HEK293 (cell line): Measurements from ENCODE around the gene GNB3.
"Not testable (repeated sequence)": the region's sequence is repeated elsewhere in the genome, so short reads cannot be mapped to it uniquely, and the experiment has no call there.

Source experiments
- CTCF ChIA-PET: fragments of 350-600 bp; formaldehyde crosslinking; extraction: SDS; loops from one replicate; lab custom pipeline; 2021; ENCODE audit warnings: antibody characterized with exemption; lab: Yijun Ruan, JAX
- POLR2A ChIA-PET: fragments of 300-600 bp; formaldehyde crosslinking; extraction: SDS; loops from one replicate; lab custom pipeline; 2020; ENCODE audit warnings: antibody characterized with exemption, inconsistent platforms; lab: Yijun Ruan, JAX
- H3K27ac ChIP-seq: fragments of 200-500 bp; sonication (Bioruptor generic); 2 replicates; pipeline ENCODE4 v1.5.1; 2014; ENCODE audit warnings: low read depth, low read length, control low read depth, inconsistent platforms; ENCODE audit errors: extremely low read depth
- H3K36me3 ChIP-seq, 2 experiments: fragments of 200-500 bp in 1 of 2; sonication (Bioruptor generic) in 1 of 2; 1 replicate in 1 of 2; 2 replicates in 1 of 2; pipeline ENCODE4 v1.5.1; 2014 to 2017; ENCODE audit warnings: inconsistent platforms in 2 of 2, low read length in 2 of 2; ENCODE audit not compliant: control insufficient read depth in 2 of 2, insufficient read depth in 1 of 2
- H3K4me1 ChIP-seq: fragments of 200-500 bp; sonication (Bioruptor generic); 2 replicates; pipeline ENCODE4 v1.5.1; 2014; ENCODE audit warnings: mild to moderate bottlenecking, low read length, inconsistent platforms; ENCODE audit not compliant: control insufficient read depth, insufficient read depth
- H3K4me3 ChIP-seq: 2 replicates; pipeline ENCODE4 v1.5.1; 2011; ENCODE audit warnings: low read depth, mild to moderate bottlenecking, control low read depth, low read length, moderate library complexity
- H3K9me3 ChIP-seq: fragments of 200-500 bp; sonication (Bioruptor generic); 2 replicates; pipeline ENCODE4 v1.5.1; 2014; ENCODE audit warnings: low read depth, low read length, inconsistent platforms; ENCODE audit not compliant: control insufficient read depth, insufficient read depth
- KLF1 ChIP-seq: fragments of 450-650 bp; formaldehyde crosslinking; IDR thresholded peaks from 2 replicates; pipeline ENCODE4 v1.5.1; 2016; ENCODE audit warnings: missing biosample characterization, missing genetic modification characterization
- KLF10 ChIP-seq: fragments of 450-650 bp; IDR thresholded peaks from 2 replicates; pipeline ENCODE4 v1.5.1; 2018; ENCODE audit warnings: missing biosample characterization, mild to moderate bottlenecking, missing genetic modification characterization
- KLF8 ChIP-seq: fragments of 450-650 bp; formaldehyde crosslinking; IDR thresholded peaks from 2 replicates; pipeline ENCODE4 v1.5.1; 2016; ENCODE audit warnings: missing biosample characterization, missing genetic modification characterization
- PRDM6 ChIP-seq: fragments of 450-650 bp; formaldehyde crosslinking; IDR thresholded peaks from 2 replicates; pipeline ENCODE4 v1.5.1; 2017; ENCODE audit warnings: missing biosample characterization, missing genetic modification characterization
- SP3 ChIP-seq: fragments of 450-650 bp; formaldehyde crosslinking; IDR thresholded peaks from 2 replicates; pipeline ENCODE4 v1.5.1; 2016; ENCODE audit warnings: missing biosample characterization, missing genetic modification characterization
- YY1 ChIP-seq: fragments of 450-650 bp; formaldehyde crosslinking; IDR thresholded peaks from 2 replicates; pipeline ENCODE4 v1.5.1; 2018; ENCODE audit warnings: missing biosample characterization, missing genetic modification characterization
- ZBTB17 ChIP-seq: fragments of 450-650 bp; formaldehyde crosslinking; IDR thresholded peaks from 2 replicates; pipeline ENCODE4 v1.5.1; 2016; ENCODE audit warnings: missing biosample characterization, missing genetic modification characterization
- ZIC2 ChIP-seq: fragments of 450-650 bp; formaldehyde crosslinking; IDR thresholded peaks from 2 replicates; pipeline ENCODE4 v1.5.1; 2016; ENCODE audit warnings: missing biosample characterization, missing genetic modification characterization
- ZNF121 ChIP-seq: fragments of 450-650 bp; formaldehyde crosslinking; IDR thresholded peaks from 2 replicates; pipeline ENCODE4 v1.5.1; 2016; ENCODE audit warnings: missing biosample characterization, missing genetic modification characterization
- ZNF132 ChIP-seq: fragments of 450-650 bp; formaldehyde crosslinking; IDR thresholded peaks from 2 replicates; pipeline ENCODE4 v1.5.1; 2017; ENCODE audit warnings: missing biosample characterization, missing genetic modification characterization, borderline replicate concordance
- ZNF19 ChIP-seq: fragments of 450-650 bp; formaldehyde crosslinking; IDR thresholded peaks from 2 replicates; pipeline ENCODE4; 2016; ENCODE audit warnings: missing biosample characterization, missing genetic modification characterization, low read depth
- ZNF202 ChIP-seq: fragments of 450-650 bp; formaldehyde crosslinking; IDR thresholded peaks from 2 replicates; pipeline ENCODE4 v1.5.1; 2016; ENCODE audit warnings: missing biosample characterization, missing genetic modification characterization, borderline replicate concordance
- ZNF362 ChIP-seq: fragments of 450-650 bp; formaldehyde crosslinking; IDR thresholded peaks from 2 replicates; pipeline ENCODE4 v1.5.1; 2016; ENCODE audit warnings: missing biosample characterization, missing genetic modification characterization
- ZNF621 ChIP-seq: fragments of 450-650 bp; formaldehyde crosslinking; IDR thresholded peaks from 2 replicates; pipeline ENCODE4 v1.5.1; 2017; ENCODE audit warnings: missing biosample characterization, missing genetic modification characterization
- ZNF639 ChIP-seq: fragments of 450-650 bp; formaldehyde crosslinking; IDR thresholded peaks from 2 replicates; pipeline ENCODE4 v1.5.1; 2016; ENCODE audit warnings: missing biosample characterization, missing genetic modification characterization
- ZNF76 ChIP-seq: fragments of 450-650 bp; formaldehyde crosslinking; IDR thresholded peaks from 2 replicates; pipeline ENCODE4; 2016; ENCODE audit warnings: low read depth, missing biosample characterization, missing genetic modification characterization, borderline replicate concordance
- ZNF768 ChIP-seq: fragments of 450-650 bp; formaldehyde crosslinking; IDR thresholded peaks from 2 replicates; pipeline ENCODE4 v1.5.1; 2018; ENCODE audit warnings: missing biosample characterization, mild to moderate bottlenecking, missing genetic modification characterization
- ZSCAN30 ChIP-seq: fragments of 450-650 bp; IDR thresholded peaks from 2 replicates; pipeline ENCODE4 v1.5.1; 2018; ENCODE audit warnings: missing biosample characterization, mild to moderate bottlenecking, missing genetic modification characterization, moderate library complexity
- TF ChIP-seq, protein P1 (sequence below): fragments of 450-650 bp; formaldehyde crosslinking; IDR thresholded peaks from 2 replicates; pipeline ENCODE4 v1.5.1; 2017; ENCODE audit warnings: missing biosample characterization, mild to moderate bottlenecking, missing genetic modification characterization, moderate library complexity

Gene GNB3

GRCh38 chr12:6888360-6888759, 47.6 kb downstream of the GNB3 start (continued):
- no peak for TF ChIP-seq ZSCAN30 (tag by site-specific recombination)

DNA sequence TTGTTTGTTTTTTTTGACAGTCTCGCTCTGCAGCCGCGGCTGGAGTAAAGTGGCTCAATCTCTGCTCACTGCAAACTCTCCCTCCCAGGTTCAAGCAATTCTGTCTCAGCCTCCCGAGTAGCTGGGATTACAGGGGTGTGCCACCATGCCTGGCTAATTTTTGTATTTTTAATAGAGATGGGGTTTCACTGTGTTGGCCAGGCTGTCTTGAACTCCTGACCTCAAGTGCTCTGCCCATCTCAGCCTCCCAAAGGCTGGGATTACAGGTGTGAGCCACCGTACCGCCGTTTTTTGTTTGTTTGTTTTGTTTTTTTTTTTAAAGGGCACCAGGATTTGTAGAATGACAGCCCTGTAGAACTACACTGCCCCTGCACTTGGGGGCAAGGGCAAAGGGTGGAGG, 48.1 kb downstream of the GNB3 start:
- H3K9me3 ChIP-seq, H3K27ac ChIP-seq, H3K4me3 ChIP-seq, H3K4me1 ChIP-seq: not testable (repeated sequence)
- CTCF ChIA-PET: interaction anchor here (0.8 kb wide), 1 partner anchor 17 kb away, joined by 3 read pairs; no protein-coding TSS in a partner anchor
- peaks cover 0 to 11% of the 10 kb centered on the region in 2 experiments; a peak in 1 of 3 replicates for H3K36me3 ChIP-seq
- POLR2A ChIA-PET: interaction anchor here (1.0 kb wide), 1 partner anchor 16 kb away, joined by 3 read pairs; no protein-coding TSS in a partner anchor

- H3K27ac ChIP-seq: peak overlapping the region; percentile 78; the same call in 1 of the 2 replicates
- not testable (repeated sequence) for H3K4me1 ChIP-seq, H3K9me3 ChIP-seq, H3K36me3 ChIP-seq
- TF ChIP-seq ZNF121 (tag by site-specific recombination): peak; percentile 81; the same call in 1 of the 2 replicates
- TF ChIP-seq, all 188 proteins: peak for 1; not testable (repeated sequence) for 187
- POLR2A ChIA-PET: interaction anchor here (0.7 kb wide), 1 partner anchor 17 kb away, joined by 3 read pairs; the partner anchor contains the start of gene SPSB2
- CTCF ChIA-PET: interaction anchor here (0.7 kb wide), 2 partner anchors 38 to 351 kb away, joined by 3 read pairs; partner anchors contain the start of gene USP5
- H3K4me3 ChIP-seq: not testable (repeated sequence)
Observed at GRCh38 chr12:6889775-6890573, 49.2 kb downstream of the GNB3 start.

- ChIA-PET CTCF (interaction anchor here (0.6 to 2.4 kb wide), 23 partner anchors 10 to 202 kb away, joined by 3 to 35 read pairs (median 5); partner anchors contain the start of genes C12orf57, RNU7-1, SPSB2 and TPI1), POLR2A (interaction anchor here (0.6 to 2.8 kb wide), 21 partner anchors 9 to 281 kb away, joined by 3 to 56 read pairs (median 6); partner anchors contain the start of genes C12orf57, CDCA3, ENO2 and LRRC23)
- Histone ChIP-seq H3K9me3 (no peaks in the 10 kb centered on the region), H3K4me1 (no peaks in the 10 kb centered on the region), H3K27ac (peak overlapping the region; percentile 78), H3K4me3 (peak overlapping the region; percentile 30), H3K36me3 (no peaks in the 10 kb centered on the region)
- TF ChIP-seq ZNF639 (tag by site-specific recombination) (peak; percentile 19; the same call in 1 of the 2 replicates), ZNF76 (tag by site-specific recombination) (peak; percentile 58; the same call in 1 of the 2 replicates), KLF10 (tag by site-specific recombination) (peak; percentile 91), ZNF202 (tag by site-specific recombination) (no peak; the same call in 1 of the 2 replicates), YY1 (no peak), KLF8 (tag by site-specific recombination) (peak; percentile 85), ZNF132 (0 out of 2 replicates have a peak, but pooled peaks have one; percentile 20), PRDM6 (tag by site-specific recombination) (0 out of 2 replicates have a peak, but pooled peaks have one; percentile 15), KLF1 (tag by site-specific recombination) (peak; percentile 87), ZIC2 (tag by site-specific recombination) (peak; percentile 79), ZNF768 (tag by site-specific recombination) (no peak), ZNF621 (tag by site-specific recombination) (no peak), ZNF362 (0 out of 2 replicates have a peak, but pooled peaks have one; percentile 49), ZNF19 (tag by site-specific recombination) (no peak), ZBTB17 (peak; percentile 76), SP3 (tag by site-specific recombination) (peak; percentile 90)
- TF ChIP-seq, protein P1, sequence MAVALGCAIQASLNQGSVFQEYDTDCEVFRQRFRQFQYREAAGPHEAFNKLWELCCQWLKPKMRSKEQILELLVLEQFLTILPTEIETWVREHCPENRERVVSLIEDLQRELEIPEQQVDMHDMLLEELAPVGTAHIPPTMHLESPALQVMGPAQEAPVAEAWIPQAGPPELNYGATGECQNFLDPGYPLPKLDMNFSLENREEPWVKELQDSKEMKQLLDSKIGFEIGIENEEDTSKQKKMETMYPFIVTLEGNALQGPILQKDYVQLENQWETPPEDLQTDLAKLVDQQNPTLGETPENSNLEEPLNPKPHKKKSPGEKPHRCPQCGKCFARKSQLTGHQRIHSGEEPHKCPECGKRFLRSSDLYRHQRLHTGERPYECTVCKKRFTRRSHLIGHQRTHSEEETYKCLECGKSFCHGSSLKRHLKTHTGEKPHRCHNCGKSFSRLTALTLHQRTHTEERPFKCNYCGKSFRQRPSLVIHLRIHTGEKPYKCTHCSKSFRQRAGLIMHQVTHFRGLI (tag by site-specific recombination): no peak; the same call in 1 of the 2 replicates
Observed at GRCh38 chr12:6890789-6891645, 50.3 kb downstream of the GNB3 start.
